ENCODE results near the gene MBTPS1.

DNA sequence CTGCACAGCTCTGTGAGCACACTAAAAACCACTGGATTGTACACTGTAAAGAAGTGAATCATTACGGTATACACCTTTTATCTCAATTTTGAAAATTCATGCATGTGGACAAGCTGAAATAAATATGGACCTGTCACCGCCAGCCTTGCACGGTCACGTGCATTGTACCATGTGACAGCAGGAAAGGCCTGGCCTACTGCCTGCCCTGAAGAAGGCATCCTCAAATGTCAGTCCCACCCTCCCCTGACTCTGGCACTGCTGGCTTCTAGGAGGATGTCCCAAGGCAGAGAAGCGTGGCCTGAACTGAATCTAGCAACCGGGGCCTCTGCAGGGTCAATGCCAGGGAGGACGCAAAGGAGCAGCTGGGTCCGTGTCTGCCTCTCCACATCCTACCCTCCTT, 108.8 kb downstream of the MBTPS1 start:
- TF ChIP-seq FOXM1 (IDR thresholded peaks at IDR 0.05; ENCODE audit: borderline replicate concordance) (no peak), BHLHE40 (IDR thresholded peaks at IDR 0.05; ENCODE audit: borderline replicate concordance) (no peak), ELF4 (IDR thresholded peaks at IDR 0.05) (no peak), SP1 (IDR thresholded peaks at IDR 0.05) (no peak), FOXK2 (IDR thresholded peaks at IDR 0.05) (no peak), L3MBTL2 (conservative IDR thresholded peaks at IDR 0.05) (no peak), ZNF384 (IDR thresholded peaks at IDR 0.05) (no peak), SUZ12 (IDR thresholded peaks at IDR 0.05) (no peak), ARNT (IDR thresholded peaks at IDR 0.05) (no peak)
- TF ChIP-seq, protein P1, sequence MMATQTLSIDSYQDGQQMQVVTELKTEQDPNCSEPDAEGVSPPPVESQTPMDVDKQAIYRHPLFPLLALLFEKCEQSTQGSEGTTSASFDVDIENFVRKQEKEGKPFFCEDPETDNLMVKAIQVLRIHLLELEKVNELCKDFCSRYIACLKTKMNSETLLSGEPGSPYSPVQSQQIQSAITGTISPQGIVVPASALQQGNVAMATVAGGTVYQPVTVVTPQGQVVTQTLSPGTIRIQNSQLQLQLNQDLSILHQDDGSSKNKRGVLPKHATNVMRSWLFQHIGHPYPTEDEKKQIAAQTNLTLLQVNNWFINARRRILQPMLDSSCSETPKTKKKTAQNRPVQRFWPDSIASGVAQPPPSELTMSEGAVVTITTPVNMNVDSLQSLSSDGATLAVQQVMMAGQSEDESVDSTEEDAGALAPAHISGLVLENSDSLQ (IDR thresholded peaks at IDR 0.05), result no peak

Measured in HEK293T (cell line).